Activated T-cell treated with anti-CD3 and anti-CD28 coated beads, Interleukin-2, amount 50 U/mL, for 4 hours (primary cell): ENCODE data around the gene LRRC74A. TPM values are rescaled to one million over a fixed set of nuclear protein-coding genes. Genes with fewer than 3 reads are reported as not detected.
A peak's percentile ranks its signal among the peaks of the same experiment; 100 is the strongest.

Source experiments
- ATAC-seq, 2 donors: fragments of 200-7000 bp; cut with Tn5 transposase; one replicate each; pipeline ENCODE4 v1.10.0; 2021
- DNase-seq: peaks from one replicate; pipeline ENCODE4 v3.0.0-alpha.2; 2020
- H3K27me3 Mint-ChIP-seq: one replicate; pipeline ENCODE4 v1.8.0; 2021; ENCODE audit warnings: low read depth, mixed read lengths
- H3K36me3 Mint-ChIP-seq: one replicate; pipeline ENCODE4 v1.8.0; 2022; ENCODE audit warnings: mixed read lengths; ENCODE audit not compliant: insufficient read depth
- H3K4me1 Mint-ChIP-seq: one replicate; pipeline ENCODE4 v1.8.0; 2021; ENCODE audit warnings: low read depth, mixed read lengths
- H3K4me3 Mint-ChIP-seq: one replicate; pipeline ENCODE4 v1.8.0; 2021; ENCODE audit warnings: mild to moderate bottlenecking, moderate library complexity, mixed read lengths
- H3K9me3 Mint-ChIP-seq: one replicate; pipeline ENCODE4 v1.8.0; 2021; ENCODE audit warnings: mixed read lengths
- total RNA-seq, 3 donors: library from RNA; stranded (reverse); gene quantifications; one replicate each; pipeline ENCODE4 v1.2.1, GENCODE V29; 2021

Gene LRRC74A
- total RNA-seq = not detected

GRCh38 chr14:76826122-76826521, at the start of gene LRRC74A:
TSS of gene LRRC74A (plus strand) at chr14:76826408. CDS start at chr14:76826698, 290 bp downstream.
- DNase-seq (no peak), ATAC-seq (peak; percentile 10 to 54)
- Mint-ChIP-seq H3K36me3 (no peaks in the 10 kb centered on the region), H3K4me1 (no peaks in the 10 kb centered on the region), H3K27me3 (peaks cover 7% of the 10 kb centered on the region), H3K4me3 (no peak within 1 kb of the TSS), H3K9me3 (no peaks in the 10 kb centered on the region)

DNA sequence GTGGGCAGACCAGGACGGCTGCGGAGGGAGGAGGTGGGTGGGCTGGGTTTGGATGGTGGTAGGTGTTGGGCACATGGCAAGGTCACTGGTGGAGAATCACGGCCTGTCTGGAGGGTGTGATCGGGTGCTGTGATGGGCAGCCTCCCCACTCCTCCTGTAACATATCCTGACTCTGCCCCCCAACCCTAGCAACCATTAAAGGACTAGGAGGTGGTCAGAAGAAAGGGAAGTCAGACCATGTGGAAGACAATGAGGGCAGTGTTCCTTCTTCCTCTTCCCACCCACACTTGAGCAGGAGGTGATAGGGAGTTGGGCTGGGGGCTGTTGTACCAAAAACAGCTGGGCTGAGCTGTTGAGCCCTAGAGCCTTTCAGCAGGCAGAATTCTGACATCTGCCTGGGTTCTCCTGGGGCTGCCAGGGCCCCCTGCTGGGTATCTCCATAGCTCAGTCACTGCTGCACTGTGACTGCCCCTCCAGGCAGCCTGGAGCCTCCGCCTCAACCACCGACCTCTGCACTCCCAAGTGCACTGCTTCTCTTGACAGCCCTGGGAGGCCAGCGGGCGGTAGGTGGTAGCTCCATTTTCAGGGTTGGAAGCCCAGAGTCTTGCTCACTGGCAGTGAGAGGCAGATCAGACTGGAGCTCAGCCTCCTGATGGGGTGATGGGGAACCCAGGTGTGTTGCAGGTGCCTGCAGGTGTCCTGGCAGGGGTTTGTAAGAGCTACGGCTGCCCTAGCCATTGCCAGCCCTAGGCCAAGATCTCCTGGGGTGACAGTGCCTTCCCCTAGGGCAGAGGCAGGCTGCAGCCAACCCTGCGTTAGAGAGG, 49.6 kb upstream of the LRRC74A start:
- Mint-ChIP-seq H3K4me1 (peaks cover 2% of the 10 kb centered on the region), H3K27me3 (no peaks in the 10 kb centered on the region), H3K36me3 (peaks cover 5% of the 10 kb centered on the region), H3K4me3 (no peak overlapping the region), H3K9me3 (no peaks in the 10 kb centered on the region)
- ATAC-seq = no peak
- no peak for DNase-seq

GRCh38 chr14:76777721-76778120, 48.5 kb upstream of the LRRC74A start:
- H3K4me1 Mint-ChIP-seq = peaks cover 7% of the 10 kb centered on the region
- no peaks in the 10 kb centered on the region for H3K9me3 Mint-ChIP-seq
- ATAC-seq = no peak
- H3K4me3 Mint-ChIP-seq = no peak overlapping the region
- H3K27me3 Mint-ChIP-seq = no peaks in the 10 kb centered on the region
- peaks cover 7% of the 10 kb centered on the region for H3K36me3 Mint-ChIP-seq
- no peak for DNase-seq

GRCh38 chr14:76778546-76779215, 47.5 kb upstream of the LRRC74A start:
- no peak for DNase-seq
- peaks cover 16% of the 10 kb centered on the region for H3K4me1 Mint-ChIP-seq
- H3K9me3 Mint-ChIP-seq = no peaks in the 10 kb centered on the region
- no peak for ATAC-seq
- no peaks in the 10 kb centered on the region for H3K27me3 Mint-ChIP-seq
- H3K4me3 Mint-ChIP-seq = no peak overlapping the region
- H3K36me3 Mint-ChIP-seq = peaks cover 11% of the 10 kb centered on the region

GRCh38 chr14:76779221-76780057, 46.8 kb upstream of the LRRC74A start:
- DNase-seq (no peak), ATAC-seq (no peak)
- H3K4me1 Mint-ChIP-seq = peaks cover 16% of the 10 kb centered on the region
- no peak overlapping the region for H3K4me3 Mint-ChIP-seq
- no peaks in the 10 kb centered on the region for H3K9me3 Mint-ChIP-seq
- peaks cover 11% of the 10 kb centered on the region for H3K36me3 Mint-ChIP-seq
- no peaks in the 10 kb centered on the region for H3K27me3 Mint-ChIP-seq

DNA sequence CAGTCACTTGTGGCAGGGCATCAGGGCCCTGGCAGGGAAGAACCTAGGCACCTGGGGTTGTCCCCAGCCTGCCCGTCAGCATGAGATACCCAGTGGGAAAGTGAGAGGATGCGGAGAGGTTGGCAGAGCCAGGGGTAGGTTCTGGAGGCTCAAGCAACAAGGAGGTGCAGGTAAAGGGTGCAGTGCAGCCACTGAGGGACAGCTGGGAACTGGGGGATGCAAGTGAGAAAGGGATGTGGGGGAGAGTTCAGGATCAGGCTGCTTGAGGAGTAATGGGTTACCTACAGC, 46.2 kb upstream of the LRRC74A start:
- ATAC-seq = no peak
- Mint-ChIP-seq H3K27me3 (no peaks in the 10 kb centered on the region), H3K4me3 (no peak overlapping the region), H3K4me1 (peaks cover 16% of the 10 kb centered on the region), H3K36me3 (peaks cover 13% of the 10 kb centered on the region), H3K9me3 (no peaks in the 10 kb centered on the region)
- DNase-seq = no peak

- no peak for DNase-seq
- Mint-ChIP-seq H3K4me1 (peaks cover 16% of the 10 kb centered on the region), H3K36me3 (peaks cover 13% of the 10 kb centered on the region), H3K4me3 (no peak overlapping the region), H3K27me3 (no peaks in the 10 kb centered on the region), H3K9me3 (no peaks in the 10 kb centered on the region)
- no peak for ATAC-seq
Observed at GRCh38 chr14:76780360-76780759, 45.8 kb upstream of the LRRC74A start.

GRCh38 chr14:76780875-76781647, 45.1 kb upstream of the LRRC74A start:
- H3K36me3 Mint-ChIP-seq = peaks cover 13% of the 10 kb centered on the region
- DNase-seq (no peak), ATAC-seq (no peak)
- no peak overlapping the region for H3K4me3 Mint-ChIP-seq
- no peaks in the 10 kb centered on the region for H3K27me3 Mint-ChIP-seq
- H3K9me3 Mint-ChIP-seq = no peaks in the 10 kb centered on the region
- peaks cover 16% of the 10 kb centered on the region for H3K4me1 Mint-ChIP-seq

DNA sequence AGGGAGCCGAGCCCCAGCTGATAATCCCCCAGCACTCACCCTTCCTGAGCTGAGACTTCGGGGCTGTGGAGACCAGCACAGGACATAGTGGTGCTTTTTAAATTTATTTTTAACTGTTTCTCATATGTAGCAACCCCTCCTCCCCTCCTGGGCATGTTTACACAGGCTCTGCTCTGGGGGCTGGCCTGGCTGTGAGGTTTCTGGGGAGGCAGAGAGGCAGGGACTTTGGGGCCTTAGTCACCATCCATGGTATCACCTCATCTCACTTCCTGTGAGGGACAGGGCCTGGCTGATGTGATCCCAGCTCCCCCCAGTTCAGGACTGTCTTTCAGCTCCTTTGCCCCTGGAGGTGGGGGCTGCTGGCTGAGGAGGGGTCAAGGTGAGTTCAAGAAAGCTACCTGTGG, 44.6 kb upstream of the LRRC74A start:
- H3K9me3 Mint-ChIP-seq = no peaks in the 10 kb centered on the region
- H3K4me1 Mint-ChIP-seq = peaks cover 16% of the 10 kb centered on the region
- peaks cover 15% of the 10 kb centered on the region for H3K36me3 Mint-ChIP-seq
- H3K27me3 Mint-ChIP-seq = no peaks in the 10 kb centered on the region
- H3K4me3 Mint-ChIP-seq = no peak overlapping the region
- no peak for ATAC-seq
- no peak for DNase-seq

DNA sequence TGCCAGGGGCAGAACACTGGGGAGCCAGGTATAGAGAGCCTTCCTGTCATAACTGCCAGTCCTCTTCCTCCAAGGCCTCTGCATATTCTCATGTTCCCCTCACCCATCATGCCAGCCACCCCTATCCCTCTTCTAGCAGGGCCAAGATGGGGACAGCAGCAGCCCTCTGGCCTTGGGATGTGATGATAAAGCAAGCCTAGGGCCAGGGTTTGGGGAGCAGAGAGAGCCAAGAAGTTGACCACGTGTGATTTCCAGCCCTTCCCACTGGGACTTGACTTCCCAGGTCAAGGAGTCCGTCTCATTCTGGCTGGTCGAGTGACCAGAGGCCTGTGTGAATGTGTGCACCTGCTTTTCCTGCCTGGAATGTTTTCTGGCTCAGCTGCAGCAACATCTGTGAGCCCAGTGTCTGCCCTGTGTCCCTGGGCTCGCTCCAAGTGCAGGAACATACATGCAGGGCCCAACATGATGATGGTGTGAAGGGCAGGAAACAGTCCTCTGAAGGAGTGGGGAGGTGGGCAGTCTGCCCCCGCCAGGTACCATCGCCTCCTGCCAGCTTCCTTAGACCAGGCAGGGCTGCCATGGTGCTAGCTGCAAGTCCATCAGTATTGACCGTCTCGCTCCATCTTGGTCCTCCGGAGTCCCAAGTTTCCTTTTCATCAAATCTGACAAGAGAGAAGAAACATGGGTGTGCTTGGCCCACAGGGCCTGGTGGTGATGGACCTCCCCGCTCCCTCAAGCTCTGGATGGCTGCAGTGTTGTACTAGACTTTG, 43.9 kb upstream of the LRRC74A start:
- Mint-ChIP-seq H3K36me3 (peaks cover 15% of the 10 kb centered on the region), H3K4me1 (peaks cover 16% of the 10 kb centered on the region), H3K9me3 (no peaks in the 10 kb centered on the region), H3K4me3 (no peak overlapping the region), H3K27me3 (no peaks in the 10 kb centered on the region)
- no peak for DNase-seq
- no peak for ATAC-seq

- Mint-ChIP-seq H3K9me3 (no peaks in the 10 kb centered on the region), H3K4me1 (peaks cover 14% of the 10 kb centered on the region), H3K27me3 (no peaks in the 10 kb centered on the region), H3K36me3 (peaks cover 19% of the 10 kb centered on the region), H3K4me3 (peak overlapping the region; percentile 1)
- no peak for DNase-seq
- peak; percentile 41 to 58 for ATAC-seq
Observed at GRCh38 chr14:76782885-76783566, 43.2 kb upstream of the LRRC74A start.

DNA sequence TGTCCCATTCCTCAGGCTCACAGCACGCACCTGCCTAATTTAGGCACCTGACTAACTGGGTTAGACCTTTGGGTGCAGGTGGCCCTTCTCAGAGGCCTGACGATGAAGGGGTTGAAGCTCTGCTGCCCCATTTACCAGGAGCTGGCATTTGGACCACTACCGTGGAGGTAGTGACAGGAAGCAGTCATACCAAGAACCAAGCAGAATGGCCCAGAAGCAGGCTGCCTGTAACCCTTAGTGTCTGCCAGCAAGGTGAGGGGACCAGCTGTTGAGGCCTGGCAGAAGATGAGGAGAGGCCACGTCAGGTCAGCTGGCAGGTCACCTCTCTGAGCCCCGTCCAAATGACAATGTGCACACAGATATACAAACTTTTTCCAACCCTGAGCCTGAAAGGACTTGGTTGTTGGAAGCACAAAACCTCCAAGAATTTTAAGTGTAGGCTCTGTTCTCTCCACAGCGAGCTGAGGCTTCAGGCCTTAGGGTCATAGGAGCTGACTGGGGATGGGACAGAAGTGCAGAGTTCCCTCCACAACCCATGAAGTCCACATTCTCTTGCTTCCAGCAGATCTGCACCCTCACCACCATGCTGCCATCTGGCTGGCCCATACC, 41.8 kb upstream of the LRRC74A start:
- Mint-ChIP-seq H3K4me1 (peaks cover 14% of the 10 kb centered on the region), H3K4me3 (no peak overlapping the region), H3K36me3 (peaks cover 23% of the 10 kb centered on the region), H3K27me3 (no peaks in the 10 kb centered on the region), H3K9me3 (no peaks in the 10 kb centered on the region)
- ATAC-seq (peak in 1 of 2 donors; percentile 8), DNase-seq (no peak)

DNA sequence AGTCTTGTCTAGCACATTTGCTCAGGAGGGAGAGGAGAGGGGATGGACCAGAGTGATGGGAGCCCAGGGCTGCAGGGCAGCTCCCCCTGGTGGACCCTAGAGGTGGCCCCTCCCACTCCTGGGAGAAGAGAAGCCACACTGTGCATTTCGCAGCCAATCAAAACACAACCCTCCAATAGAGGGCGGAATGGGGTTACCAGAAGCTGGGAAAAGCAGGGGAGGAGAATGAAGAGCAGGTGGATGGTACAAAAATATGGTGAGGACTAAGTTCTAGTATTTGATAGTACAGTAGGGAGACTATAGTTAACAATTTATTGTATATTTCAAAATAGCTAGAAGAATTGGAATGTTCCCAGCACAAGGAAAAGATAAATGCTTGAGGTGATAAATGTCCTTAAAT, 41.3 kb upstream of the LRRC74A start:
- H3K27me3 Mint-ChIP-seq = no peaks in the 10 kb centered on the region
- H3K4me3 Mint-ChIP-seq = no peak overlapping the region
- DNase-seq (peak; percentile 52), ATAC-seq (peak; percentile 79 to 89)
- H3K36me3 Mint-ChIP-seq = peaks cover 23% of the 10 kb centered on the region
- H3K4me1 Mint-ChIP-seq = peaks cover 14% of the 10 kb centered on the region
- no peaks in the 10 kb centered on the region for H3K9me3 Mint-ChIP-seq
